Ovary (tissue), 9 donors: Measurements from ENCODE around the gene TMTC1. TPM values are rescaled to one million over a fixed set of nuclear protein-coding genes. Genes with fewer than 3 reads are reported as not detected.

ENCODE experiments used
- DNase-seq, 5 donors: peaks; one replicate each; pipeline ENCODE4 v3.0.0-alpha.2; 2019 to 2020
- H3K27ac ChIP-seq, 2 donors: fragments of 200-600 bp; one replicate each; pipeline versions ENCODE4 v1.5.1 to v1.8.0; 2019 to 2022
- H3K27me3 ChIP-seq: fragments of 200-600 bp; one replicate; pipeline ENCODE4 v1.8.0; 2022
- H3K36me3 ChIP-seq: fragments of 200-600 bp; sonication (generic); one replicate; pipeline ENCODE4 v1.5.1; 2019
- H3K4me1 ChIP-seq: one replicate; pipeline ENCODE4 v1.8.1; 2013; ENCODE audit warnings: mild to moderate bottlenecking, moderate library complexity; ENCODE audit not compliant: insufficient read depth
- H3K4me3 ChIP-seq: fragments of 200-600 bp; sonication (generic); one replicate; pipeline ENCODE4 v1.5.1; 2017
- H3K9me3 ChIP-seq, 2 donors: fragments of 200-600 bp in 1 of 2; sonication (generic) in 1 of 2; one replicate each; pipeline versions ENCODE4 v1.5.1 to v1.8.1; 2013 to 2019; ENCODE audit warnings: mild to moderate bottlenecking in 1 of 2, moderate library complexity in 1 of 2
- CTCF ChIP-seq, 3 donors: fragments of 450-650 bp in 2 of 3; fragments of 200-600 bp in 1 of 3; IDR thresholded peaks; one replicate each; pipeline versions ENCODE4 v1.5.1 to v1.8.0; 2016 to 2022; ENCODE audit warnings: antibody characterized with exemption in 3 of 3, mild to moderate bottlenecking in 1 of 3
- EP300 ChIP-seq: sonication (generic); formaldehyde crosslinking; IDR thresholded peaks from one replicate; pipeline ENCODE4 v1.6.1; 2017; ENCODE audit warnings: antibody characterized with exemption
- POLR2A ChIP-seq: fragments of 450-650 bp; IDR thresholded peaks from one replicate; pipeline ENCODE4 v1.6.1; 2017; ENCODE audit warnings: antibody characterized with exemption, mild to moderate bottlenecking, moderate library complexity
- WGBS, 3 donors: extraction: QIAGEN DNeasy Blood & Tissue Kit in 1 of 3; methylation state at CpG; one replicate each; pipeline versions ENCODE4 v1.1.5 to v1.1.7; 2013 to 2017; 5-methylcytosine and 5-hydroxymethylcytosine counted together
- intact Hi-C, 4 donors: fragments of 100-400 bp; cut with DNase I; formaldehyde crosslinking; loops; one replicate each; pipeline versions ENCODE4 v1.11.0 to v1.15.1; 2022 to 2023
- polyA plus RNA-seq, 2 donors: library from polyadenylated mRNA; stranded (reverse); fragments of 200-250 nt in 1 of 2; fragments of 350-450 nt in 1 of 2; fragmentation: Illumina TruSeq in 1 of 2; extraction: RNeasy Lipid Tissue Mini Kit (QIAGEN cat#74804) in 1 of 2; gene quantifications; one replicate each; pipeline ENCODE4 v1.2.3, GENCODE V29; 2013 to 2014
- total RNA-seq, 7 donors: library from RNA; depleted of rRNA in 2 of 7; stranded (reverse); fragments of >200 nt in 2 of 7; fragmentation: NEBNext Ultra II Directional in 3 of 7; extraction: Animal tissue kit (Norgen Biotek cat#: 25700) in 3 of 7; gene quantifications; one replicate each; pipeline versions ENCODE4 v1.1.0 to v1.2.4, GENCODE V29; 2016 to 2023
- donor health status: DM: no; HTN: no; CAD: no; lungs with moderate emphysema.
- donor health status: DM: no; HTN: no; CAD: no.
- donor health status: Bipolar disorder and iron deficiency.
- donor health status: DM: yes; HTN: yes; CAD: no.
- donor health status: DM: no; HTN: no; CAD: no.
- donor health status: DM: yes; HTN: yes; CAD: no.

The TMTC1 gene
- total and polyA plus RNA-seq, 9 donors, result 8.1 to 46.3 (median 21.3) TPM

- intact Hi-C loops, result no loop called here
- WGBS, 3 donors, result 94 to 99% (median 97%) methylated on average over 2 of the region's 2 CpGs
- no peak for TF ChIP-seq EP300
- TF ChIP-seq POLR2A, result no peak
- no peak for TF ChIP-seq CTCF (IDR thresholded peaks at IDR 0.05)
- Histone ChIP-seq H3K9me3 (no peaks in the 10 kb centered on the region), H3K4me3 (no peak overlapping the region), H3K4me1 (peaks cover 5% of the 10 kb centered on the region), H3K27ac (no peak overlapping the region), H3K36me3 (no peaks in the 10 kb centered on the region), H3K27me3 (no peaks in the 10 kb centered on the region)
- DNase-seq, result no peak
These were observed 61.6 kb downstream of the TMTC1 start for GRCh38 chr12:29722164-29722563.

DNA sequence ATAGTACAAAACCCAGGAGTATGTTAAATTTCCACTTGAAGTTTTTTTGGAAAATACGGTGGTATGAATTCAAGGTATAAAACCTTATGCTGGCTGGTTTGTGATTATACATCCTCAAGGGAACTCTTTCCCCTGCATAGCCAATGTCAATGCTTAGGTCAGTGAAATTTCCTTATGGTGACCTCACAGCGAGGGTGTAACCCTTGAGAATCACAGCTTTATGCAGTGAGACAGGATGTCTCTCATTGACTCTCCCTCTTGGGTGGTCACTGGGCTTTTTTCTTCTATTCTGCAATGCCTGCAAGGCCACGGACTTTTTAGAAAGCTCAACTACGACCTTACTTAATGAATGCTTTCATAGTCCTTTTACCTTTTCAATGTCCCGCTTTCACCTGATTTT lies 64.4 kb downstream of the TMTC1 start:
- DNase-seq, result no peak
- Histone ChIP-seq H3K27ac (no peak overlapping the region), H3K9me3 (no peaks in the 10 kb centered on the region), H3K4me3 (no peak overlapping the region), H3K36me3 (no peaks in the 10 kb centered on the region), H3K27me3 (no peaks in the 10 kb centered on the region), H3K4me1 (no peaks in the 10 kb centered on the region)
- intact Hi-C loops, result no loop called here
- no peak for TF ChIP-seq POLR2A
- TF ChIP-seq CTCF (IDR thresholded peaks at IDR 0.05), result no peak
- TF ChIP-seq EP300, result no peak
- WGBS, 3 donors, result 69 to 87% (median 86%) methylated on average over 5 of the region's 5 CpGs

DNA sequence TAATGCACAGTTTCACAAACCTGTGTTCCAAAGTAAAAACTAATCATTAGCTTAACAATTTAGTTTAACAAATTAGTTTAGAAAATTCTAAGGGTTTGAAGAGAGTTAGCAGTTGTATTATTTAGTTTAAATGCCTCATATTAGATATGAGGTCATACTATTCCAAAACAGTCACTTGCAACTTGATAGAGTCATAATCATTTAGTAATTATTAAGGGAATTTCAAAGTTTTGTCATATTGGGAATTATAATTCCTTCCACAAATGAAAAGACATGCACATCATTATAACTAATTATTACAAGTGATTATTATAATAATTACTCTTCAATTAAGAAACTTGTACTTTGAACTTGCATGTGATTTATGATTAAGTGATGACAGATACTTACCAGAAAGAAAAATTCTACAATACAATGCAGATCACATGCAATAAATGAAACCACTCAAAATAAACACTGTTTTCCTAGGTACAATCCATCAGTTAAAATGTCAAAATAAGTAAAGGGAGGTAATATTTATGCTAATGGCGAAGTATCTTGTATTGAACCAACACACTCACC lies 66.1 kb downstream of the TMTC1 start:
- no peak overlapping the region for H3K27ac ChIP-seq
- H3K9me3 ChIP-seq, result no peaks in the 10 kb centered on the region
- H3K36me3 ChIP-seq, result no peaks in the 10 kb centered on the region
- no peak for DNase-seq
- H3K27me3 ChIP-seq, result no peaks in the 10 kb centered on the region
- no peak for TF ChIP-seq EP300
- TF ChIP-seq CTCF (IDR thresholded peaks at IDR 0.05), result no peak
- no peak for TF ChIP-seq POLR2A
- no peak overlapping the region for H3K4me3 ChIP-seq
- intact Hi-C loops, result no loop called here
- 0 to 4% (median 4%) methylated on average over 1 of the region's 1 CpG for whole genome bisulfite sequencing, 3 donors
- H3K4me1 ChIP-seq, result no peaks in the 10 kb centered on the region

DNA sequence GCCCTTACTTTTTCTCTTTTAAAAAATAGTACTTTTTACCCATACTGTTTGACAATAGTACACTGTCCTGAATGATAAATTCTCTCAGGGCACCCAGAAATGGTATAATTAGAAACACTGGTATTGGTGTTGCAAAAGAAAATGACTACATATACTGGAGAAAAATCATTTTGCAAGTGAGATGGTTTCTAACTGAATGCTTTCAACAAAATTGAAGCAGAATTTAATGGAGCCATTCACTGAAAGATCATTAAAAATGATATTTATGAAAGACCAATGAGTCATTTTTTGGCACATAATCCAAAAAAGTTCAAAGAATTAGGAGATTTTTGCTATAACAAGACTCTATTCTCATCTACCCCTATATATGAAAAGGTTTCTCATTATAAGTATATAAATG lies 68.8 kb downstream of the TMTC1 start:
- no peak for DNase-seq
- Histone ChIP-seq H3K9me3 (no peaks in the 10 kb centered on the region), H3K4me1 (peaks cover under 1% of the 10 kb centered on the region), H3K27ac (no peak overlapping the region), H3K27me3 (no peaks in the 10 kb centered on the region), H3K4me3 (no peak overlapping the region), H3K36me3 (no peaks in the 10 kb centered on the region)
- no peak for TF ChIP-seq CTCF (IDR thresholded peaks at IDR 0.05)
- TF ChIP-seq POLR2A, result no peak
- TF ChIP-seq EP300, result no peak
- intact Hi-C loops, result no loop called here
